HG02840 (cell line): ENCODE data around the gene TRIM65.
"Not testable (repeated sequence)": the region's sequence is repeated elsewhere in the genome, so short reads cannot be mapped to it uniquely, and the experiment has no call there.

Experiments
- ATAC-seq: cut with Tn5 transposase; IDR thresholded peaks from one replicate; pipeline ENCODE4 v1.9.1; 2021; ENCODE audit warnings: mild to moderate bottlenecking, moderate library complexity, moderate number of reproducible peaks; ENCODE audit not compliant: unreplicated experiment, low FRiP score

TRIM65 gene

GRCh38 chr17:75898065-75898464 is 1.3 kb upstream of the TRIM65 start:
- ATAC-seq: no peak

GRCh38 chr17:75897160-75898019 is 639 bp upstream of the TRIM65 start:
- ATAC-seq: no peak

GRCh38 chr17:75895370-75896155 is 1.2 kb downstream of the TRIM65 start:
- no peak for ATAC-seq

GRCh38 chr17:75894049-75894733 is 2.6 kb downstream of the TRIM65 start:
- ATAC-seq: no peak

GRCh38 chr17:75893305-75894048 is 3.3 kb downstream of the TRIM65 start:
- ATAC-seq: no peak

GRCh38 chr17:75892556-75893224 is 4.1 kb downstream of the TRIM65 start:
- ATAC-seq: no peak

- no peak for ATAC-seq
These were observed 4.9 kb downstream of the TRIM65 start for GRCh38 chr17:75891605-75892555.

- no peak for ATAC-seq
These were observed 5.6 kb downstream of the TRIM65 start for GRCh38 chr17:75891022-75891604.

- ATAC-seq: no peak
These were observed 7.3 kb downstream of the TRIM65 start for GRCh38 chr17:75889454-75889853.

- no peak for ATAC-seq
These were observed 8.3 kb downstream of the TRIM65 start for GRCh38 chr17:75888484-75888883.

GRCh38 chr17:75885860-75886259 is 10.9 kb downstream of the TRIM65 start:
- ATAC-seq: not testable (repeated sequence)

- ATAC-seq: no peak
These were observed 11.3 kb downstream of the TRIM65 start for GRCh38 chr17:75885431-75885830.

GRCh38 chr17:75881678-75882454 is 14.9 kb downstream of the TRIM65 start:
- ATAC-seq: no peak

- no peak for ATAC-seq
These were observed 16.5 kb downstream of the TRIM65 start for GRCh38 chr17:75880266-75880665.

- no peak for ATAC-seq
These were observed 18.4 kb downstream of the TRIM65 start, which contains the start of gene TRIM47 for GRCh38 chr17:75878174-75878998. TSS of gene TRIM47 (minus strand) at chr17:75878581. CDS start at chr17:75878548, 33 bp downstream.

GRCh38 chr17:75877752-75878173 is 19.0 kb downstream of the TRIM65 start:
- no peak for ATAC-seq
